HG02981 (cell line): ENCODE results near the gene LRP5.

Experiments
- ATAC-seq: cut with Tn5 transposase; IDR thresholded peaks from one replicate; pipeline ENCODE4 v1.9.1; 2021; ENCODE audit warnings: mild to moderate bottlenecking, moderate library complexity; ENCODE audit not compliant: unreplicated experiment

Gene LRP5

DNA sequence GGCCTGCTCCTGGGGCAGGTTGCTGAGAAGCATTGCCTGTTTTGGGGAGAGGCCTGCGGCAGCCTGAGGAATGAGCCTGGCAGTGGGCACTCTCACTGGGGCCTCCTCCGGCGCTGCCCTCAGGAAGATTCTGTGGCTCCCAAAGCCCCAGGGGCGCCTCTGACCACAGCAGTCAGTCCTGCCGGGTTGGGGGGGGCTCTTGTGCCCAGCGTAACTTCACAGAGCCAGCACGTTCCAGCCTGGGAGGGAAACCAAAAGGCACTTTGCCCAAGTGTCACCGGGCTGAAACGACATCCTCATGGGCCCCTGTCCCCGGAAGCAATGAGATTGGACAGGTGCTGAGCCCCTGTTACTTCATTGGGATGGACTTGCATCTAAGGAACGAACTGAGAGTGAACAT, 4.3 kb upstream of the LRP5 start:
- no peak for ATAC-seq

- ATAC-seq, result no peak
Measured at GRCh38 chr11:68309621-68310185, 2.7 kb upstream of the LRP5 start.

DNA sequence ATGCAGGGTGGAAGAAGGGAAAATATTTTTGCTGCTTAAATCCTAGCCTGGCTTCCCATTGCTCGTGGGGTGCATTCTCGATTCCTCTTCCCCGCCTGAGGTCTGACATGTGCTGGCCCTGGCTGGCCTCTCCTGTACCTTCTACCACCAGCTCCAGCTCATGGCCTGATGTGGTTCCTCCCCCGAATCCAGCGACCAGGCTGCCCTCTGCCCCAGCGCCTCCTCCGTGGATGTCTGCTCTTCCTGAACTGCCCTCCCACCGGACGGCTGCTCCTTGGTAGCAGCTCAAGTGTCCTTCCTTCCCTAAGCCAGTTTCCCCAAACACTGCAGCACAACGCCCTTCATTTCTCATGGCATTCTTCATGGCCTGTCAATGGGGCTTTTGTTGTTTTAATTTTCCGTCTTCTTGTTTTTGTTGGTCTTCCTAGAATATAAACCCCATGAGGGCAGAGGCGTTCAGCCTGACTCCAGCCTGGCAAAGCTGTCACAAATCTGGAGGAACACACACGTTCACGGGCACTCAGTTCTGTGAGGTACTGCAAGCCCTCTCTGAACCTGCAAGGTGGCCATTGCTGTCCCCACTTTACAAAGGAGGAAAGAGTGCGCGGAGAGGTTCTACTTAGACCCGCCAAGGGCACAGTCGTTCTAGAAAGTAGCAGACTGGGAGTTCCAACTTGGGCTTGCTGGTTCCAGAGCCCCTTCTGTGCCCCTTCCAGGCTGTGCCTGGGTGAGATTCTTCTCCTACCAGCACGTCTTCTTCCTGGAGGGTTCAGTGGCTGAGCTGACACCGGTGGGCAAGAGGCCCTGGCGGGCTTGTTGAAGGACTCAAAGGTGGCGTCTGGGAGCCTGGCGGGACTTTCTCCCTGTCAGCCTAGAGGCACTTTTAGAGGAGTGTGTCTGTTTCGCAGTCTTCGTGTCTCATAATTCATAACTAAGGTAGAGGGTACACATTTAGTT, 953 bp upstream of the LRP5 start:
- no peak for ATAC-seq

DNA sequence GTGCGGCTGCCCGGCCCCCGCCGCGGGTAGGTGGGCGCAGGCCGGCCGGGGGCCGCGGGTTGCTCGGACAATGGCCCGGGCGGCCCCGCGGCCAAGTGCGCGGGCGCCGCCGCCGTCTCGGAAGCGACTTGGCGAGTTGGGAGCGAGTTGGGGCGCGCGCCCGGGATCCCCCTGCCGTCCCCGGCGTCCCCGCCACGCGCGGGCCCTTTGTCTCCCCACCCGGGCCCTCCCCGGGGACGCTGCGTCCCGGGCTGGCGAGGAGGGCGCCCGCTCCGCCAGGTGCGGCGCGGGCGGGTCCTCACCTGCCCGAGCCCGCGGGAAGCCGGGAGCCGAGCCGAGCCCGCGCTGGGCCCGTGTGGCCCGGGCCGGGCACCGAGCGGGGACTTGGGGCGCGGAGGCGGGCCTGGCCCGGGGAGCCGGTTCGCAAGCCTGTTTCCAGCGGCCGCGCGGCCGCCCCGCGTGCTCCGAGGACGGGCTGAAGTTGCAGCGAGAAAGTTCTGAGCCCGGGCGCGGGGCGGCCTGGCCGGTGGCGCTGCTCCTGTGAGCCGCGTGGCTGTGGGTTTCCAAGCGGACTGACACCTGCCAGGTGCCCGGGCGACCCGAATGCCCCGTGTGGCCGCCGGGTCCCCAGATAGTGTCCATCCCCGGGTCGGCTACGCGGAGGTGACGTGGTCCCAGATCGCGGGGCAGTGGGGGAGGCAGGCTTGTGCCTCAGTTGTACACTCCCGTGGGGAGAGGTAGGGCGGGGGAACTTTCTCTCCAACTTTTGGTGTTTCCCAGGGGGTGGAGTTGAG, 586 bp downstream of the LRP5 start:
- ATAC-seq, result no peak

DNA sequence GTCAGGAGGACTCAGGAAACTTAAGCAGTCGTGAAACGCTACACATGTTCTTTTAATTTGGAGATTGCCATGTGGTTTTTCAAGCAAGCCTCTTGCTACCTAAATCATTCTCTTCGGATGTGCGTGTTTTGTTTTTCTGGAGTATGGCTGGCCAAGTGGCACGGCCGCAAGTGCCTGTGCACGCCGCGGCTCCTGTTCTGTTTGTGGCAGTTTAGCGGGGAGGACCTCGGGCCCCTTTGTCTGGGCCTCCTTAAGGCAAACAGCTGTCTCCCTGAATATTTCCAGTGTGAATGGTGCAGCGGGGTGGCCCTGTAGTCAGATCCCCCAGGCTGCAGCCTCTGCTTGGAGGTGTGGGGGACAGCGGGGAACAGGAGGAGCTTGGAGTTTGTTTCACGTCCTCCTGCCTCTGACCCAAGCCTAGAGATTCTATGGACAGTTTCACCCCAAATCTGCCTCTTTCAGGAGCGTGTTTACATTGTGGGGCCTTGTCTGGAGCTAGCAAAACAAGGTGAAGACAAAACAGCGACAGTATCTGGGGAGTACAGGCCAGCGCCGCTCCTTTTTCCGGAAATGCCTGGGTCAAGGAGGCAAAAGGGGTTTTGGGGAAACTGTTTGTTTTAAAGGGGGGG, 1.3 kb downstream of the LRP5 start:
- no peak for ATAC-seq

DNA sequence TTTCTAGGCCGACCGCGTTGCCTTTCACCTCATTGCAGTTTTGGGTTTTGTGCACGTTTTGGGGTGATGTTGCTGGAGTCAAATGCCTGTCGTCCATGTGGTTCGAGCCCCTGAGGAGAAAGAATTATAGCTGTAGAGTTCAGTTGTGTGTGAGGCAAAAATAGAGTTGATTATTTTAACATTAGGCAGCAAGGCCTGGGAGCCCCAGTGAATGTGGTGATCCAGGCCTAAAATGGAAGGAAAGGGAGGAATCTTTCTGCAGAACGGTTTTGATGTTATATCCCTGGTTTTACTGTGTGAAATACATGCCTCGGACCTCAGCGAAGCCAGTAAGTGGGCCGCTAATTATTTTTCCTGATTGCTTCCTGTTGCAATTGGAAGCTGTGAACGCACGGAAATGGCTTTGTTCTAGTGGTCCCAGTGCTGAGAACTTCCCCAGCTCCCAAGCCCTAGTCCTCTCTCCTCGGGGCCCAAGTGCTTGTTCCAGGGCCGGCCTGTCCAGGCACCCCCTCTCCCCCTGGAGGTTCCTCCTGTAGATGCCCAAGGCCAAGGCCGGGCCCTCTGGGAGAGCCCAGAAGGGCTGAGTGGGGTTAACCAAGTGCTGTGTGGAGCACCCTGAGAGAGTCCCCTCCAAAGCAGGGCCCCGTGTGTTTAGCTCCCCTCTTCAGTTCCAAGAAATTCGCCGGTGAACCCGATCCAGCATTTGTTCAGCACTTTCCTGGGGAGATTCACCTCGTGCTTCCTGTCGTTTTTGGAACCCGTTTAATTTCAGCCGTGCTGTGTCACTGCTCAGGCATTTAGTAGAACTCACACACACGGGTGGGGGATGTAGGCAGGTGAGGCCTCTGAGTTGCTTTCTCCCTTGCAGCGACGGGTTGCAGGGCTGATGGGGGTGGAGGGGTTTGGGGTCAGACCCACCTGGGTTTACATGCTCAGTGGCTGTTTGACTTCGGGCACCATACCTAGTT, 2.1 kb downstream of the LRP5 start:
- ATAC-seq, result no peak

DNA sequence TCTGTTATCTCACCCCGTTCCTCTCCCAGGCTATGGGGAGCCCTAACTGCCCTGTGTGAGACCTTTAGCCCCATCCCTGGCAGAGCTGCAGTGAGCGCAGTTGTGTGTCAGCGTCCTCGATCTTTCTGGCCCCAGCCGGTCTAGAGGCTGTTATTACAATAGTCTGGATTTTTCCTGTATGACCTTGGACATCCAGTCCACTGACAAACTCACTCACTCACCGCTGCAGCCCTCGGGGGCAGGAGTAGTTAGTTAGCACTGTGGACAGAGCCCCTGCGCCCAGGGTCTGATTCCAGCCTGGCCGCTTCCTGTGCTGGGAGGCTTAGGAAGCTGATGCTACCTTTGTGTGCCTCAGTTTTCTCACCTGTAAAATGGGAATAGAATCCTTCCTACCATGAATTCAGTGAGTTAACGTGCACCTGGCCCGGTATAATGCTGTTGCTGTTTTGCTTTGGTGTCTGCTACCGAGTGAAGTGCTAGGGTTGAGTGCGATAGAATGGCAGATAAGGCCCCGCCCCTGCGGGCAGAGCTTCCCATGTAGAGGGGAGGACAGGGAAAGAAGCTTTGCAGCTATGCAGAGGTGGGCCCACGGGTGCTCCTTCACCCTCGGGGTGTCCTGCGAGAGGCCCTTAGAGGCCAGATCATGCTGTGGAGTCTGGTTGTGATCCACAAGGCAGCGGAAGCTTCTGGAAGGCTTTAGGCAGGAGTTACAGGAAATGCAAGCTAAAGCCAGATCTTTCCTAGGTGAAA, 3.0 kb downstream of the LRP5 start:
- ATAC-seq, result no peak

GRCh38 chr11:68317147-68317785, 4.9 kb downstream of the LRP5 start:
- no peak for ATAC-seq

DNA sequence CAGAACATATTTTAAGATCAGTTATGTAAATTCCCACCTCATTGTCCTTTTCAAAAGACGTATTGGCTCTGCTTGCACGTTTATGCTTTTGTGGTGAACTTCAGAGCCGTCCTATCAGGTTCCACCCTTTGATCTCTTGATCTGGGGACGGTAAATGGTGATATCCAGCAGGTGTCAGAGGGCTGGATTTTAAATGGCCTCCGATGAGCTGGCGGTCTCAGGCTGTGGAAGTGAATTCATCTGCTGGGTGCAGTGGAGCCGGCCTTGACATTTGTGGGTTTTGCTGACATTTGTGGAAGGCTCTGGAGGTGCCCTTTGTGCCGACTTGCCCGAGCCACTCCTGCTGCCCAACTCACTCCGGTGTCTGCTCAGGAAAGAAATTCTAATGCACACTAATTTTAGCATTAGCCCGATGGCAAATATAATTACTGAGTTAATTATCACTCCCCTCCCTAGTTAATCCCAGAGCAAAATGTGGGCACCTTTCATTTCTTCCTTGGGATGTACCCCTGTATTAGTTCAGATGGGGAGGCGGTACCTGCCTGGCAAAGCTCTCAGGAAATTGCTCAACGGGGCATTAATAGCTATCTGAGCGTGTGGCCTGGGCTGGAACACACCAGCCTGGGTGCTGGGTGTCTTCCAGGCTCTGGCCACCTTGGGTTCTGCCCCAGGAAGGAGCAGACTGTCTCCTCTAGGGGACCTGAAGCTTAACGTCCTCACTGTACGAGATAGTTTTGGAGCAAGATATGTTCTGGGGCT, 9.1 kb downstream of the LRP5 start:
- no peak for ATAC-seq

DNA sequence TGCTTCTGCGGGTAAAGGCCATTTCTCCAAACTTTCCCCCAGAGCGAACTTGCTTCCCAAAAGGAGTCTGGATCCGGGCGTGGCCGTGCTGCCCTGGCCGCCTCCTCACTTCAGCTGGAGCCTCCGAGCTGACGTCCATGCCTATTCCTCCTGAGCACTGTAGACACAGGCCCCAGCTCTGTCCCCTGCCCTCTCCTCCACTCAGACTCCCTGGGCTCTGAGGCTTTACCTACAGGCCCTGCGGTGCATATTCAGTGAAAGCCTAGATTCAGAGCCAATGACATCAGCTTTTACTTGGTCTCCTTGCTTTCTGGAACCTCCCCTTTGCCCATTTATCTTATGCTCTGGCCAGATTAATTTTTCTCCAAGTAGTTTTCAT, 9.7 kb downstream of the LRP5 start:
- no peak for ATAC-seq

DNA sequence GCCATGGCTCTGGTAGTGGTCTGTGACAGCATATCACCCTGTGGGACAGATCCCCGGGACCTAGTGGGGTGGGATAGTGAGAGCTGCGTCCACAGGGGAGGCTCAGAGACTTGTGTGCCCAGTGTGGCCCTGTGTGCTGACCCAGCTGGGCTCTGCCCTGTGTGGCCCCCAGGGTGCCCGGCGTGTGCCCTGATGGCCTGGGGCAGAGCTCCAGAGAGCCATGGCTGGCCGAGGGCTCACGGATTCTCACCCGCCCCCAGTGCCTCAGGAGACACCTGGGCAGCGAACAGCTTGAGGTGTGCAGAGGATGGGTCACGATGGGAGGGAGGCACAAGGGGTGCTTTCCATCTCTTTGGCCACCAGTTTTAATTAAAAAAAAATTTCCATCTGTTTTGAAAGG, 11.8 kb downstream of the LRP5 start:
- no peak for ATAC-seq

- no peak for ATAC-seq
Measured at GRCh38 chr11:68324695-68325094, 12.3 kb downstream of the LRP5 start.

DNA sequence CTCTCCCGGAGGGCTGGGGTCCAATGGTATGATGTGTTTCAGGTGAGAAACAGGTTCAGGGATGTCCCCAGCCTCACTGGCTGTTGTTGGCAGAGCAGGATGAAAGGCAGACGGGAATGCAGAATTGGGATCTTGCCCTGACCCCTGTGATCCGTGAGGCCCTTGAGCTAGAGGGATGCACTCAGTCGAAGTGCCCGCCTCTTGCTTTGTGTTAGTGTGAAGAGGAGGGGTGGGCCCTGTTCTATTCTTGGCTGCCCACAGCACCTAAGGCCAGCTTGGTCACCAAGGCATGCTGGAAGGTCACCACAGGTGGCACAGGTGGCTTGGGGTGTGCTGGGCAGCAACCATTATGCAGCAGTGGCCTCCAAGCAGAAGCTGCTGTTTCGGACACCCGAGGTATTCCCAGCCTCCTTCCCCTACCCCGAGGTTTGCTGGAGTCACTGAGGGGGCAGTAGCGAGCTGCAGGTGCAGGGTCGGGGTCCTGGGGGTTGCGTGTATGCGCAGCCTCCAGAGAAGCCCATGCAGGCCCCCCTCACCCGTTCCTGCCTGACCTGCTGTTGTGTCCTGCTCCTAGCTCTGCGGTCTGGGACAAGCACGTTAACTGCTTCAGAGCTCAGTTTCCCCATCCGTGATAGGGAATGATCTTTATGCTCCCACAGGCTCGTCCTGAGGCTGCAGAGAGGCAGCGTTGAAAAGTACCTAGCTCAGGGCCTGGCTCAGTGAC, 13.0 kb downstream of the LRP5 start:
- no peak for ATAC-seq

DNA sequence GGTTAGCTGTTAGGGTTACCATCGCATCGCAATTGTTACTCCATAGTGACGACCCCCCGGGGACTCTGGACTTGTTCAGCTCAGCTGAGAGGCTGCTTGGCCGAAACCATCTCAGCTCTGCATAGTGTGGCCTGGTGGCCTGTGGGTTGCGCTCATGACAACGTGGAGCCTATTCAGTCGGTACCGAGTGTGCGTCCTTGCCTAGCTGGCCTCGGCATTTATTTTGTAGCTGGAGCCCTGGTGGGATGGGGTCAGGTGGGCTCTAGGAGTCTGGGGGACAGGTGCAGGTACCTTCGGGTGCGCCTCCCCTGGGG, 13.5 kb downstream of the LRP5 start:
- no peak for ATAC-seq

DNA sequence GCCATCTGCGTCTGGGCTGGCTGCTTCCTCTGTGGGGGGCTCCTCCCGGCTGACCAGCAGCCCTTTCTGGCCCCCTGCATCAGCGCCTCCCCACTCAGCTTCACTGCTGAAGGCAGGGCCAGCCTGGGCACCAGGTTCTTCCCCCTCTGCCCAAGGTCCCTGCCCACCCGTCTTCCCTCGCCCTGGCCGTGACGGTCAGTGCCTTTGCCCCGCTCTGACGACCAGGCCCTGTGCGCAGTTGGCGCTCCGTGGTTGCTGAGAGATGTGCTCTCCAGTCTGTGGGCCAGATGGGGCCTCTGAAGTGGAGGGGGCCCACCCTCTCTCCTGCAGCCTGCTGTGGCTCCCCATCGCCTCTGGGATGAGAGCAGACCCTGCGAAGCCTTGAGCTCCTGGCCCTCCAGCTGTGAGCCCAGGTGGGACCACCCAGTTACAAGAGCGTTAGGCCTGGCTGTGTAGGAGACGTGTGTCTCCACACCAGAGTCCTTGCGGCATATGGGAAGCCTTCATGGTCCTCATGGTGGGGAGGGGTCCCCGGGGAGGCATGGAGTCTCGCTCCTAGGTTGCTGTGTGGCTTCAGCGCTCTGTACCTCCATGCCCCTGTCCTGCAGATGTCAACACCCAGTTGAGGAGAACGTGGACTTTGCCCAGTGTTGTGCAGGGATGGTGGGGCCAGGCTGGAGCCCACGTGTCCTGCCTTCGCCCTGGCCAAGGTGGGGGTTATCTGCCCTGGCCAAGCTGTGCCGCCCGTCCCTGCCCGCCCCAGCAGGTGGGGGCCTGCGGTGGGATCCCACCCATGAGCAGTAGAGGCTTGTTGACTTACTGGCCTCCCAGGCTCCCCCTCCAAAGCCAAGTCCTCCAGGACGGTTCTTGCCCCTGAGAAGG, 14.2 kb downstream of the LRP5 start:
- no peak for ATAC-seq

DNA sequence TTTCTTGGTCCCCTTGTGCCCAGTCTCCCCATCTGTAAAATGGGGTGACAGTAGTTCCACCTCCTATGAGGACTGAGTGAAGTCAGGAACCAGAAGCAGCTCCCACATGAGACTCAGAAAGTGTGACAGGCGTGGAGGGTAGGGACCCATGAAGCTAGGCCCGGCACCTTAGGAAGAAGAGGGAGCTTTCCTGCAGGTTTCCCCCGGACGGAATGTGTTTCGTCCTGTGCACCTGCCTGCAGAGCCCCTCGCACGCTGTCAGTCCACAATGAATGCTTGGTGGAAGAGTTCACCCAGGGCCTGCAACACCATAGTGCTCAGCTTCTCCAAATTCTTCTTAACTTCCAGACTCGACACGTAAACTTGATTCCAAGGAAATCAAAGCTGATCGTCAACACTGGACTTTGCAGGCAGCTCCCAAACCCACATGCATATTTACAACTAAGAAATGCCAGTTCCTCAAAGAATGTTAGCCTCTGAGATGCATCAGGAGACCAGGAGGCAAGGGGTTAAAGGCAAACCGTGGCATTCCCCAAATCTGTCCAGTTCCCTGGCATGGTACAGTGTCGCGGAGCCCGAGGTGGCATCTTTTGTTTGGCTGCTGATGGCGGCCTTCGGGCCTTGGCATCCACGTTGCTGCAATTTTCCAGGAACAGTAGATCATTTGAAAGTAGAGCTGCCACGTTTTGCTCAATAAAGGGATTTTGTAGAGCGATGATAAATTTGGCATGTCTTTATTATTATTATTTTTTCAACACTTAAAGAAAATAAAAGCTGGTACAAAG, 15.4 kb downstream of the LRP5 start:
- ATAC-seq, result no peak
